Endometrial microvascular endothelial cells (primary cell): Measurements from ENCODE around the gene RHOA. TPM values are rescaled to one million over a fixed set of nuclear protein-coding genes. Genes with fewer than 3 reads are reported as not detected.
"Not testable (repeated sequence)": the region's sequence is repeated elsewhere in the genome, so short reads cannot be mapped to it uniquely, and the experiment has no call there.

Experiments used
- in situ Hi-C: cut with HindIII; loops from 2 replicates; pipeline ENCODE4 v1.10.0; 2017; ENCODE audit warnings: low sequenced_read_pairs, low pct_unique_long_range_greater_than_20kb; ENCODE audit errors: inconsistent ontology term
- total RNA-seq: library from RNA; depleted of rRNA; stranded (reverse); fragments of >200 nt; gene quantifications from one replicate; pipeline ENCODE4 v1.2.3, GENCODE V29; 2015; ENCODE audit errors: inconsistent ontology term

The RHOA gene
- total RNA-seq, 1 donor from 2014 or later = 730 TPM

GRCh38 chr3:49341996-49342395 is 69.8 kb downstream of the RHOA start:
- in situ Hi-C loops = no loop called here

- in situ Hi-C loops = no loop called here
Observed at GRCh38 chr3:49339941-49340800, 71.6 kb downstream of the RHOA start, which contains the start of gene USP4. Gene USP4 (minus strand): TSS chr3:49340053. CDS start chr3:49340024, 29 bp downstream.

GRCh38 chr3:49339581-49339940 is 72.2 kb downstream of the RHOA start:
- in situ Hi-C loops = no loop called here

- in situ Hi-C loops = no loop called here
Observed at GRCh38 chr3:49333916-49334633, 77.7 kb downstream of the RHOA start.

GRCh38 chr3:49333091-49333490 is 78.7 kb downstream of the RHOA start:
- in situ Hi-C loops = no loop called here

- in situ Hi-C loops = no loop called here
Observed at GRCh38 chr3:49329186-49329585, 82.6 kb downstream of the RHOA start.

GRCh38 chr3:49328350-49328749 is 83.4 kb downstream of the RHOA start:
- in situ Hi-C loops = not testable (repeated sequence)

- in situ Hi-C loops = no loop called here
Observed at GRCh38 chr3:49327485-49327884, 84.3 kb downstream of the RHOA start.

GRCh38 chr3:49324768-49325167 is 87.0 kb downstream of the RHOA start:
- in situ Hi-C loops = no loop called here

- in situ Hi-C loops = no loop called here
Observed at GRCh38 chr3:49316696-49317457, 94.9 kb downstream of the RHOA start.

- in situ Hi-C loops = no loop called here
Observed at GRCh38 chr3:49313896-49314688, 97.7 kb downstream of the RHOA start.

GRCh38 chr3:49311283-49311682 is 100.5 kb downstream of the RHOA start:
- in situ Hi-C loops = no loop called here

GRCh38 chr3:49310677-49311076 is 101.1 kb downstream of the RHOA start:
- in situ Hi-C loops = no loop called here

Other genes starting within 250 kb of the RHOA start
- 26.7 TPM for gene CCDC71, start 245.6 kb downstream of the RHOA start, total RNA-seq
- 24.7 TPM for gene KLHDC8B, start 240.4 kb downstream of the RHOA start, total RNA-seq
- gene C3orf62, start 134.7 kb downstream of the RHOA start, total RNA-seq = 0.74 TPM
- gene USP4, start 71.9 kb downstream of the RHOA start, total RNA-seq = 16.7 TPM
- 644 TPM for gene GPX1, start 53.6 kb downstream of the RHOA start, total RNA-seq
- 32.3 TPM for gene TCTA, start 447 bp upstream of the RHOA start, total RNA-seq
- not detected for gene AMT, start 10.5 kb upstream of the RHOA start, total RNA-seq
- 6.3 TPM for gene NICN1, start 17.3 kb upstream of the RHOA start, total RNA-seq
- gene DAG1, start 58.3 kb upstream of the RHOA start, total RNA-seq = 107 TPM
- 0.09 TPM for gene BSN, start 142.5 kb upstream of the RHOA start, total RNA-seq